MCF 10A (cell line): ENCODE measurements around the gene IGDCC3. TPM values are rescaled to one million over a fixed set of nuclear protein-coding genes. Genes with fewer than 3 reads are reported as not detected.

Experiments used
- BruUV-seq: library from RNA; stranded (reverse); fragments of 400-500 nt; replicated peaks from 2 replicates; lab custom pipeline; 2021; lab: Mats Ljungman, UMichigan
- CTCF ChIA-PET: fragments of 300-600 bp; sonication (Branson Sonifier 250); formaldehyde crosslinking; extraction: SDS; loops from one replicate; lab custom pipeline; 2021; ENCODE audit warnings: antibody characterized with exemption, inconsistent platforms; lab: Yijun Ruan, JAX
- POLR2A ChIA-PET: fragments of 300-600, 350-650 bp; sonication (Branson Sonifier 250); formaldehyde crosslinking; extraction: SDS; loops from one replicate; lab custom pipeline; 2020; ENCODE audit warnings: antibody characterized with exemption, inconsistent platforms; lab: Yijun Ruan, JAX
- DNase-seq: peaks from one replicate; pipeline ENCODE4 v3.0.0-alpha.2; 2018; ENCODE audit not compliant: unreplicated experiment
- H3K27ac Mint-ChIP-seq: one replicate; pipeline ENCODE4 v1.8.0; 2022; ENCODE audit warnings: mild to moderate bottlenecking, low read depth, mixed read lengths; ENCODE audit not compliant: unreplicated experiment
- H3K27me3 Mint-ChIP-seq: one replicate; pipeline ENCODE4 v1.8.0; 2022; ENCODE audit warnings: mixed read lengths; ENCODE audit not compliant: insufficient read depth, unreplicated experiment
- H3K36me3 Mint-ChIP-seq: one replicate; pipeline ENCODE4 v1.8.0; 2022; ENCODE audit warnings: mild to moderate bottlenecking, moderate library complexity, mixed read lengths; ENCODE audit not compliant: insufficient read depth, unreplicated experiment
- H3K4me1 Mint-ChIP-seq: one replicate; pipeline ENCODE4 v1.8.0; 2022; ENCODE audit warnings: mixed read lengths; ENCODE audit not compliant: insufficient read depth, unreplicated experiment
- H3K4me3 Mint-ChIP-seq: one replicate; pipeline ENCODE4 v1.8.0; 2022; ENCODE audit warnings: mild to moderate bottlenecking, moderate library complexity, mixed read lengths; ENCODE audit not compliant: unreplicated experiment
- H3K9me3 Mint-ChIP-seq: one replicate; pipeline ENCODE4 v1.8.0; 2022; ENCODE audit warnings: mixed read lengths; ENCODE audit not compliant: unreplicated experiment
- intact Hi-C: fragments of 100-400 bp; cut with micrococcal nuclease; formaldehyde crosslinking; loops from 2 replicates; pipeline ENCODE4 v1.14.1; 2022
- total RNA-seq: library from RNA; stranded (reverse); gene quantifications from 2 replicates; pipeline ENCODE4 v1.2.3, GENCODE V29; 2022
- TF ChIP-seq, protein P1 (sequence below): fragments of 200-600 bp; IDR thresholded peaks from one replicate; pipeline ENCODE4 v1.8.0; 2022; ENCODE audit warnings: antibody characterized with exemption, mild to moderate bottlenecking; ENCODE audit not compliant: unreplicated experiment

The IGDCC3 gene
- total RNA-seq, 1 experiment from 2014 or later, result not detected

DNA sequence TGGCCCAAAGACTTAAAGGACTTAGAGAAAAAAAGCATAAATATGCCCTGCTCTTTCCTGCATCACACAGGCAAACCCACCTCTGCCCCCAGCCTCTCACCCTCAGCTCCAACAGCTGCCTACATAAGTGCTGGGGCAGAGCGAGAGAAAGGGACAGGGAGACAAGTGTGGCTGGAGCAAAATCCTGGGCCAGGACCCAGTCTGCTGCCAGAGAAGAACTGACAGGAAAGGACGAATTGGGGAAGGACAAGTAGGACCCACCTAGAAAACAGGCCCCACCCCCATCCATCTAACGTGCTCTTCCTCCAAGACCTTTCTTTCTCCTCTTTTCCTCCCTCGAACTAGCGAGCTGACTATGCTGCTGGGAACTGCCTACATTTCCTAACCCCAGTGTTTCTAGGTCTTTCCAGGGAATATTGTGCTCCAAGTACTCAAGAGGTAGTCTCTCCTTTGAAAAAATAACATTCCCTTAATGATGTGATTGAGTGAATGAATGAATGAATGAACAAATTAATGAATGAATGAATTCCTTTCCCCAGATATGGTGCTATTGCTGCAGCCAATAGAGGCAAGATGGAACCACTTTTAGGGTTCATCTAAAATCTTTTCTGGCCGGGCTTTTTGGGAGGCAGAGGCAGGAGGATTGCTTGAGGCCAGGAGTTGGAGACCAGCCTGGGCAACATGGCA, 26.5 kb upstream of the IGDCC3 start:
- intact Hi-C loops, result no loop called here
- Mint-ChIP-seq H3K9me3 (no peaks in the 10 kb centered on the region), H3K36me3 (no peaks in the 10 kb centered on the region), H3K27me3 (peaks cover 26% of the 10 kb centered on the region), H3K4me3 (no peak overlapping the region), H3K4me1 (peaks cover 5% of the 10 kb centered on the region), H3K27ac (no peak overlapping the region)
- POLR2A ChIA-PET, result interaction anchor here (1.2 kb wide), 1 partner anchor 83 kb away, joined by 4 read pairs; no protein-coding TSS in a partner anchor
- CTCF ChIA-PET, result interaction anchor here (0.5 to 2.2 kb wide), 4 partner anchors 19 to 94 kb away, joined by 3 to 7 read pairs (median 3); no protein-coding TSS in a partner anchor
- no peak for DNase-seq
- TF ChIP-seq, protein P1, sequence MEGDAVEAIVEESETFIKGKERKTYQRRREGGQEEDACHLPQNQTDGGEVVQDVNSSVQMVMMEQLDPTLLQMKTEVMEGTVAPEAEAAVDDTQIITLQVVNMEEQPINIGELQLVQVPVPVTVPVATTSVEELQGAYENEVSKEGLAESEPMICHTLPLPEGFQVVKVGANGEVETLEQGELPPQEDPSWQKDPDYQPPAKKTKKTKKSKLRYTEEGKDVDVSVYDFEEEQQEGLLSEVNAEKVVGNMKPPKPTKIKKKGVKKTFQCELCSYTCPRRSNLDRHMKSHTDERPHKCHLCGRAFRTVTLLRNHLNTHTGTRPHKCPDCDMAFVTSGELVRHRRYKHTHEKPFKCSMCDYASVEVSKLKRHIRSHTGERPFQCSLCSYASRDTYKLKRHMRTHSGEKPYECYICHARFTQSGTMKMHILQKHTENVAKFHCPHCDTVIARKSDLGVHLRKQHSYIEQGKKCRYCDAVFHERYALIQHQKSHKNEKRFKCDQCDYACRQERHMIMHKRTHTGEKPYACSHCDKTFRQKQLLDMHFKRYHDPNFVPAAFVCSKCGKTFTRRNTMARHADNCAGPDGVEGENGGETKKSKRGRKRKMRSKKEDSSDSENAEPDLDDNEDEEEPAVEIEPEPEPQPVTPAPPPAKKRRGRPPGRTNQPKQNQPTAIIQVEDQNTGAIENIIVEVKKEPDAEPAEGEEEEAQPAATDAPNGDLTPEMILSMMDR, result no peak
- no TSS peak for BruUV-seq

DNA sequence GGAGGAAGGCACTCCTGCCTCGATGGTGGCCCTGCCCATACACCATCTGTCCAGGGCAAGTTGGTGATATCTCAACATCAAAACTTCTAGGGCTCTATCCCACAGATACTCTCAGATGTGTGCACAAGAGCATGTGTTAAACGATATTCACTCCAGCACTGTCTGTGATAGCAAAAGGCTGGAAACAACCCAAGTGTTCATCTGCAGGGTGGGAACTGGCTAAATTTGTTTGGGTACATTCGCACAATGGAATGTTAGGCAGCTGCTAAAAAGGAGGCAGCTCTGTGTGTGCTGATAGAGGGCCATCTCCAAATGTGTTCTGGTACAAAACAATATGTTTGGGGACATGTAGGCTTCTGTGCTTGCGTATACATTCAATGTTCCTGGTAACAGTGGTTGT, 25.2 kb upstream of the IGDCC3 start:
- ChIA-PET POLR2A (no interaction called here), CTCF (no interaction called here)
- intact Hi-C loops, result no loop called here
- BruUV-seq, result no TSS peak
- Mint-ChIP-seq H3K4me1 (no peaks in the 10 kb centered on the region), H3K4me3 (no peak overlapping the region), H3K27me3 (peaks cover 19% of the 10 kb centered on the region), H3K36me3 (no peaks in the 10 kb centered on the region), H3K27ac (no peak overlapping the region), H3K9me3 (no peaks in the 10 kb centered on the region)
- TF ChIP-seq, protein P1, result no peak
- DNase-seq, result no peak

- peaks cover 27% of the 10 kb centered on the region for H3K27me3 Mint-ChIP-seq
- ChIA-PET POLR2A (no interaction called here), CTCF (interaction anchor here (0.6 to 6.0 kb wide), 10 partner anchors 9 to 232 kb away, joined by 3 to 34 read pairs (median 4); no protein-coding TSS in a partner anchor)
- no peaks in the 10 kb centered on the region for H3K9me3 Mint-ChIP-seq
- H3K36me3 Mint-ChIP-seq, result peaks cover 2% of the 10 kb centered on the region
- no peaks in the 10 kb centered on the region for H3K4me1 Mint-ChIP-seq
- no peak for DNase-seq
- TF ChIP-seq, protein P1, result no peak
- H3K4me3 Mint-ChIP-seq, result no peak overlapping the region
- no TSS peak for BruUV-seq
- no peak overlapping the region for H3K27ac Mint-ChIP-seq
- intact Hi-C loops, result loop anchor here (1.0 kb wide), 1 partner anchor 34 kb away; no protein-coding TSS in a partner anchor
Measured at GRCh38 chr15:65401611-65402240, 23.9 kb upstream of the IGDCC3 start.
